Activated CD4-positive, CD25-positive, alpha-beta regulatory T cell treated with anti-CD3 and anti-CD28 coated beads, Interleukin-2, amount 50 U/mL, for 24 hours (primary cell): ENCODE data around the gene SPATA17.
"Not testable (repeated sequence)": the region's sequence is repeated elsewhere in the genome, so short reads cannot be mapped to it uniquely, and the experiment has no call there.

Source experiments
- ATAC-seq, 2 donors: fragments of 150-1000 bp; cut with Tn5 transposase; one replicate each; pipeline ENCODE4 v1.10.0; 2021; ENCODE audit warnings: mild to moderate bottlenecking in 1 of 2, moderate library complexity in 1 of 2

SPATA17 gene

GRCh38 chr1:217630711-217631591 lies at the start of gene SPATA17, which contains the start of gene GPATCH2:
Gene SPATA17, plus strand, starts transcription at chr1:217631344. Its CDS starts 35 bp downstream, at chr1:217631379.
Gene GPATCH2, minus strand, starts transcription at chr1:217631090. Its CDS starts 119 bp downstream, at chr1:217630971.
- peak; percentile 80 to 83 for ATAC-seq

- ATAC-seq: not testable (repeated sequence)
These were observed 46.8 kb upstream of the SPATA17 start for GRCh38 chr1:217584286-217584811.

GRCh38 chr1:217585577-217585976 lies 45.6 kb upstream of the SPATA17 start:
- ATAC-seq: no peak

- no peak for ATAC-seq
These were observed 44.6 kb upstream of the SPATA17 start for GRCh38 chr1:217586586-217586985.

GRCh38 chr1:217590598-217590997 lies 40.5 kb upstream of the SPATA17 start:
- ATAC-seq: no peak

GRCh38 chr1:217599154-217599553 lies 32.0 kb upstream of the SPATA17 start:
- ATAC-seq: no peak

GRCh38 chr1:217602380-217602779 lies 28.8 kb upstream of the SPATA17 start:
- no peak for ATAC-seq

GRCh38 chr1:217605390-217605789 lies 25.8 kb upstream of the SPATA17 start:
- no peak for ATAC-seq

- no peak for ATAC-seq
These were observed 16.9 kb upstream of the SPATA17 start for GRCh38 chr1:217614200-217614712.

- no peak for ATAC-seq
These were observed 14.0 kb upstream of the SPATA17 start for GRCh38 chr1:217617126-217617525.

- ATAC-seq: peak; percentile 97
These were observed 10.3 kb upstream of the SPATA17 start for GRCh38 chr1:217620814-217621213.

- peak in 1 of 2 donors; percentile 36 for ATAC-seq
These were observed 9.1 kb upstream of the SPATA17 start for GRCh38 chr1:217622042-217622441.

GRCh38 chr1:217626321-217626720 lies 4.8 kb upstream of the SPATA17 start:
- ATAC-seq: peak; percentile 61 to 72

GRCh38 chr1:217627431-217627830 lies 3.7 kb upstream of the SPATA17 start:
- no peak for ATAC-seq

- no peak for ATAC-seq
These were observed 11.3 kb downstream of the SPATA17 start for GRCh38 chr1:217642455-217642854.

GRCh38 chr1:217647791-217648190 lies 16.6 kb downstream of the SPATA17 start:
- no peak for ATAC-seq

GRCh38 chr1:217650674-217651073 lies 19.5 kb downstream of the SPATA17 start:
- no peak for ATAC-seq

- no peak for ATAC-seq
These were observed 29.4 kb downstream of the SPATA17 start for GRCh38 chr1:217660353-217661062.

GRCh38 chr1:217661407-217661806 lies 30.3 kb downstream of the SPATA17 start:
- ATAC-seq: no peak

GRCh38 chr1:217668351-217668940 lies 37.3 kb downstream of the SPATA17 start:
- ATAC-seq: no peak

GRCh38 chr1:217673387-217673786 lies 42.2 kb downstream of the SPATA17 start:
- ATAC-seq: no peak

GRCh38 chr1:217674028-217674729 lies 43.0 kb downstream of the SPATA17 start:
- ATAC-seq: no peak
